Femur (tissue), 1 donor: Measurements from ENCODE around the gene ROBO4.

ENCODE experiments used
- DNase-seq: peaks from one replicate; pipeline ENCODE4 v3.0.0-alpha.2; 2017

Gene ROBO4

DNA sequence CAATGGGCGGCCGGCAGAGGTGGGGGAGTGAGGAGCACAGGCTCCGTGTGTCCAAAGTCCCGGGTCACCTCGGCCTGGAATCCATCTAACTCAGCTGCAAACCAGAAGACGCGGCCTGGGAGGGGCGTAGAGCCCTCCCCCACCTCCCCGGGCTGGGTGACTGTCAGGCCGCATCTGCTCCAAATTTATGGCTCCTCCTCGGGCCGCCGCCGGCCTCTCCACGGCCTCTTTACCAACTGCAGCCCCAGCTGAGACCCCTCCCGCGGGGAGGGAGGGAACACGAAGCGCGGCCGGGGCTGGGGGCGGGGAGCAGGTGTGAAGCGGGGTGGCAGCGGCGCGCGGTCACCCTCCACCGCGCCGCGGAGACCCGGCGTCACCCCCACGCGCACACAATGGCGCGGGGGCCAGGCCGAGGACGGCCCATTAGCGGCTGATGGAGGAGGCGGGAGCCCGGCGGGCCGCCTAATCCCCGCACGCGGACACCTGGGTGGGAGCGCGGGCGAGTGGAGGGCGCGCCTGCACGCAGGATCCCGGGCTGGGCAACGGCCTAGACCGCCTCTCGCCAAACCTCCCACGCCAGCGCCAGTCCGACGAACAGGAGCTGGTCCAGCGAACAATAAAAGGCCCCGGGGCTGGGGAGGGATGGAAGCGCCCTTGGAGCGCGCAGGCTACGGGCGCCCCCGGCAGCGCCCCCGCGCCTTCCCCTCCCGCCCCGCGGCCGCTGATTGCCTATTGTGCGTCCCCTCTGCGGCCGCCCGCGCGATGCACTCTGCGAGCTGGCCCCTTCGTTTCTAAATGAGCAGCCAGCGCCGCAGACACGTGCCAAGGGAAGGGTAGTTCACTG lies 58.3 kb downstream of the ROBO4 start:
- DNase-seq, result no peak

GRCh38 chr11:124838805-124839127 lies 58.9 kb downstream of the ROBO4 start:
- DNase-seq, result no peak

DNA sequence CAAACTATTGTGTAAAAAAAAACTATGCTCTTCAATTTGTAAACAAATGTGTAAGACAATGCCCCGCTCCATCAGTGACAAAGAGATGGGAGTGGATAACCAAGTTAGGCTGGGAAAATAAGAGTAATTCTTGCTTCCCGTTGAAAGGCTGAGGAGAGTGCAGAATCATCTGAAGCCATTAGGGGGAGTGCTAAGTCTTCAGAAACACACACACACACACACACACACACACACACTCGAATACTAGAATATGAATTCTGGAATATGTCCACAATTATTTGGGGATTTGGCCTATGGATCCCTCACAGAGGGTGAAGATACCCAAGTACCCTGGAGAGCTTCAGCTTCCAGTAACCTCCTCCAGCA lies 60.2 kb downstream of the ROBO4 start:
- no peak for DNase-seq

DNA sequence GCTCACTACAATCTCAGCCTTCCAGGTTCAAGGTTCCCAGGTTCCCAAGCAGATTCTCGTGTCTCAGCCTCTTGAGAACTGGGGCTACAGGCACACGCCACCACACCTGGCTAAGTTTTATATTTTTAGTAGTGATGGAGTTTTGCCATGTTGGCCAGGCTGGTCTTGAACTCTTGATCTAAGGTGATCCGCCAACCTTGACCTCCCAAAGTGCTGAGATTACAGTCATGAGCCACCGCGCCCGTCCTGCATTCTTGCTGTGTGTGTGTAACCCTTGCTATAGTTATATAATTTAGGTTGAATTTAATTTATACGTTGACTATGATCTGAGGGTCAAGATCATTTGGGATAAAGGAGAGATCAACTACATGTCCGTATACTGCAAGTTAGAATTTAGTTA lies 61.7 kb downstream of the ROBO4 start:
- no peak for DNase-seq

DNA sequence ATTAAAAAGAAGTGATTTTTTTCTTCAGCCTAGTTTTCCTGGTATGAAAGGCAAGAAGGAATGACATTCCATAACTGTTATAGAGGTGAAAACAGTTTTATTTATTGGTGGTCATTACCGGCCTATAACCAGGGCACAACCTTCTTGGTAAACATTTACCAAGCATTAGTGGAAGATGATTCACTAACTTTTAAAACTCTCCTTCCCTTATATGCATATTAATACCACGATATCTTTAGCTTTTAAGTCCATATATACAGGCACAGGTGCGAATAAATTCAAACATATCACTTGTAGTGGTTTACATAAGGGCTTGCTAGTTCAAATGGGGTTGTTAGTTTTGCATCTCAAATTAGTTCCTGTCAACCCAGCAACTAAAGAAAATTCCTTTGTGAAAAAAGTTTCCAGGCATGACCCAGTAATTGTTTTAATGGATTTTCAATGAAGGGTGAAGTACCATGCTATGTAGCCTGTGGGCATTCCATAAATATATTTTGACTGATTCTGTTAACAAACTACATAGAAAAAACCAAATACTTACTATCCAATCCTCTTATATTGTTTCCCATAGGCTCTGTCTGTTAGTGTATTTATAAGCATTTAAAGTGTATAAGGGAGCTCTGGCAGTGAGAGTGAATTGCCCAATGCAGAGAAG lies 63.0 kb downstream of the ROBO4 start:
- DNase-seq, result no peak
